GM19438 (cell line): ENCODE results near the gene ANGPTL4.
"Not testable (repeated sequence)": the region's sequence is repeated elsewhere in the genome, so short reads cannot be mapped to it uniquely, and the experiment has no call there.

Experiments
- ATAC-seq: cut with Tn5 transposase; IDR thresholded peaks from one replicate; pipeline ENCODE4 v1.9.1; 2021; ENCODE audit warnings: low read depth; ENCODE audit not compliant: unreplicated experiment

ANGPTL4 gene, protein sequence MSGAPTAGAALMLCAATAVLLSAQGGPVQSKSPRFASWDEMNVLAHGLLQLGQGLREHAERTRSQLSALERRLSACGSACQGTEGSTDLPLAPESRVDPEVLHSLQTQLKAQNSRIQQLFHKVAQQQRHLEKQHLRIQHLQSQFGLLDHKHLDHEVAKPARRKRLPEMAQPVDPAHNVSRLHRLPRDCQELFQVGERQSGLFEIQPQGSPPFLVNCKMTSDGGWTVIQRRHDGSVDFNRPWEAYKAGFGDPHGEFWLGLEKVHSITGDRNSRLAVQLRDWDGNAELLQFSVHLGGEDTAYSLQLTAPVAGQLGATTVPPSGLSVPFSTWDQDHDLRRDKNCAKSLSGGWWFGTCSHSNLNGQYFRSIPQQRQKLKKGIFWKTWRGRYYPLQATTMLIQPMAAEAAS

DNA sequence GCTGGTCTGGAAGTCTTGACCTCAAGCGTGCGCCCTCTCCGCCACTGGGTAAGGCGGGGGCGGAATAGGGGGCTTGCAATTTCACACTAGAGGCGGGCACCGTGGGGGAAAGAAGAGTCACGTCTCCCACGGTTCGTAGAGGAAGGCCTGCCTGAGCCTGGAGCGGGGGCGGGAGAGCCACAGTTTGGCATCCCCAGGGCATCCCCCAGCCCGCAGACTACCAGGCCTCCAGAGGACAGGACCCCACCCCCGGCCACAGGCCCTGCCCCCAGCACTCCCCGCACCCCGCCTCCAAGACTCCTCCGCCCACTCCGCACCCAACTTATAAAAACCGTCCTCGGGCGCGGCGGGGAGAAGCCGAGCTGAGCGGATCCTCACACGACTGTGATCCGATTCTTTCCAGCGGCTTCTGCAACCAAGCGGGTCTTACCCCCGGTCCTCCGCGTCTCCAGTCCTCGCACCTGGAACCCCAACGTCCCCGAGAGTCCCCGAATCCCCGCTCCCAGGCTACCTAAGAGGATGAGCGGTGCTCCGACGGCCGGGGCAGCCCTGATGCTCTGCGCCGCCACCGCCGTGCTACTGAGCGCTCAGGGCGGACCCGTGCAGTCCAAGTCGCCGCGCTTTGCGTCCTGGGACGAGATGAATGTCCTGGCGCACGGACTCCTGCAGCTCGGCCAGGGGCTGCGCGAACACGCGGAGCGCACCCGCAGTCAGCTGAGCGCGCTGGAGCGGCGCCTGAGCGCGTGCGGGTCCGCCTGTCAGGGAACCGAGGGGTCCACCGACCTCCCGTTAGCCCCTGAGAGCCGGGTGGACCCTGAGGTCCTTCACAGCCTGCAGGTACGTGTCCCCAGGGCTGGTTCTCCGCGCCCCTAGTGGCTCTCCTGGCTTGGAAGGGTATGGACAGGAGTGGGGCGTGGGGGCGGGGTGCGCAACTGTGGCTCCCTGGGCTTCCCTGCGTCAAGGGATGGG, at the start of gene ANGPTL4:
Gene ANGPTL4, plus strand, starts transcription at position 353 of the 969 bp plus-strand sequence. Its CDS starts 167 bp downstream, at position 520.
- no peak for ATAC-seq

DNA sequence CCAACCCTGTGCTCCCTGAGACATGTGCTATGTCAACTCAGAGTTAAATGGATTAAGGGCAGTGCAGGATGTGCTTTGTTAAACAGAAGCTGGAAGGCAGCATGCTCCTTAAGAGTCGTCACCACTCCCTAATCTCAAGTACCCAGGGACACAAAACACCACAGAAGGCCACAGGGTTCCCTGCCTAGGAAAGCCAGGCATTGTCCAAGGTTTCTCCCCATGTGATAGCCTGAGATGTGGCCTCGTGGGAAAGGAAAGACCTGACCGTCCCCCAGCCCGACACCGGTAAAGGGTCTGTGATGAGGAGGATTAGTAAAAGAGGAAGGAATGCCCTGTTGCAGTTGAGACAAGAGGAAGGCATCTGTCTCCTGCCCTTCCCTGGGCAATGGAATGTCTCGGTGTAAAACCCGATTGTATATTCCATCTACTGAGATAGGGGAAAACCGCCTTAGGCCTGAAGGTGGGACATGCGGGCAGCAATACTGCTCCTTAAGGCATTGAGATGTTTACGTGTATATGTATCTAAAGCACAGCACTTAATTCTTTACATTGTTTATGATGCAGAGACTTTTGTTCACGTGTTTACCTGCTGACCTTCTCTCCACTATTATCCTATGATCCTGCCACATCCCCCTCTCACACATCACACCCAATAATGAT, 48.8 kb upstream of the ANGPTL4 start:
- ATAC-seq, result not testable (repeated sequence)

DNA sequence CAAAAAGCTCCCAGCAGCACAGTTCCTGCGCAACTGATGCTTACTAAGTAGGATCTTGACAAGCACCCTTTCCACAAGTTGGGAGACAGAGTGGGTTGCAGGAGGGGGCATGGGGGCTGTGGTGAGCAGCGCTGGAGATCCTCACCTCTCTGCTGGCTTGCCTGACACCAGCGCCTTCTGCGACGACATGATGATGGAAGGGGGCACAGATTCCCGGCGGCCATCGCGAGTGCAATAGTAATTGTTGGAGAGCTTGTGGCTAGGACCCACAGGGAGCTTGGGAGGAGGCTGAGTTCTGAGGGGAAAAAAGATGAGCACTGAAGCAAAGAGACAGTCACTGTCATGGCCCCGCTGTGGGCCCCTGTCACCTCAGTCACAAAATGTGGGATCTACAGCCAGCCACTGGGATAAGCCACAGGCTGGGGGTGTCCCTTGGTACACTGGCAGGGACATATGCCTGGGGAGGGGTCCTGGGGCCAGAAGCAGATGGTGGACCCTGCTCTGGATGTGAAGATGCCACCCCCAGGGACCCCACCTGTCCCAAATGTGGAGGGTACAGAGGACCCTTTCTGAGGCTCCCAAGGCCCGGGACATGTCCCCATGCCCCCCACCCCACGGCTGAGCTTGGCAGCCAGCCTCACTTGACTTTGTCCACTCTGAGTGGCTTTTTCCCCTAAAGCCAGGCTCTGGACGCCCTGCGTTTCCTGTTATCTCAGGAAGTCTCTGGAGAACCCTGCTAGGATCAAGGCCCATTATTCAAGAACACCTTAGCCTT, 47.4 kb upstream of the ANGPTL4 start:
- no peak for ATAC-seq

DNA sequence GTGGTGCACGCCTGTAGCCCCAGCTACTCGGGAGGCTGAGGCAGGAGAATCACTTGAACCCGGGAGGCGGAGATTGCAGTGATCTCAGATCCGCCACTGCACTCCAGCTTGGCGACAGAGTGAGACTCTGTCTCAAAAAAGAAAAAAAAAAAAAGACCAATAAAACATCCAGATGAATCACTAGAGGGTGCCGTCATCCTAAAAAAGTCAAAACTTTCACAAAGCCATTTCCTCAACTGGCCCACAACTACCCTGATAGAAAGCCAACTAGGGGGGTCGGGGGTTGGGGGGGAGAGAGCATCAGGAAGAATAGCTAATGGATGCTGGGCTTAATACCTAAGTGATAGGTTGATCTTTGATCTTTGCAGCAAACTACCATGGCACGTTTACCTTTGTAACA, 45.1 kb upstream of the ANGPTL4 start:
- not testable (repeated sequence) for ATAC-seq

DNA sequence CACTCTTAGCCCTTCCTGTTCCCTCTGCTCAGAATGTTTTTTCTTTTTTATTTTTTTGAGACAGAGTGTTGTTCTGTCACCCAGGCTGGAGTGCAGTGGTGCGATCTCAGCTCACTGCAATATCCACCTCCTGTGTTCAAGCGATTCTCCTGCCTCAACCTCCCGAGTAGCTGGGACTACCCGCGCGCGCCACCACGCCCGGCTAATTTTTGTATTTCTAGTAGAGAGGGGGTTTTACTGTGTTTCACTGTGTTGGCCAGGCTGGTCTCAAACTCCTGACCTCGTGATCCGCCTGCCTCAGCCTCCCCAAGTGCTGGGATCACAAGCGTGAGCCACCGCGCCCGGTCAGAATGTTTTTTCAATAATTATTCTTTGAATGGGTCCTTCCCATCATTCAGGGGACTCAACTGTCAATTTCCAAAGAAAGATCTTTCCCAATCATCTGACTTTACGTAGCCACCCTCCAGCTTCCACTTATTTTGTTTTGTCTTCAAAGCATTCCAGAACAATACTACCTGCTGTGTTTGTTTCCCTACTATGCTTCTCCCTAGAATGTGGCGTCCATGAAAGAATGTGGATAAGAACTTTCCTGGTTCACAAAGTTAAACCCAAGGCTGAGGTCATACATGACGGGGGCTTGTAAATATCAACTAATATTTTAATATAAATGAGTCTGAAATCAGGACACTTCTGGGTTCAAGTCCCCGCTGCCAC, 44.0 kb upstream of the ANGPTL4 start:
- ATAC-seq, result no peak

DNA sequence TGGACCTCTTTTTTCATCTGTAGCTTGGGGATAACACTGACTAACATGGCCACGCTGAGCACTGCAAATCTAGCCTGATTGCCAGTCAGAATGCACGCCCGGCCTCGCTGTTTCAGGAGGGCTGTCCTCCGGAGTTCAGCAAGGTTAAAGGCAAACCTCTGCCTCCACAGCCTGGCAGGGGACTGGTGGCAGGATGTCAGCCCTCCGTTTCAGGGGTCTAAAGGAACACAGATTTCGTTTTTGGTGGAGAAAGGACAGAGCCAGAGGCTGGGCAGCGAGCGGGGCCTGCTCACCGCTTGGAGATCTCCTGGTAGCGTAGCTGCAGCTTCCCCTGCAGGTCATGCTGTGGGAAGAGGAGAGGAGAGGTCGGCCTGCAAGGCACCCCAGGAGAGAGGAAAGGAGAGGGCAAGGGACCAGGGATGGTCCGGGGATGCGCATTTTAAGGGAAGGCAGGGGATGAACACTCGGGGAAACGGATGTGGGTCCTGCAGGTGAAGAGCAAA, 43.3 kb upstream of the ANGPTL4 start:
- ATAC-seq, result peak; percentile 18

DNA sequence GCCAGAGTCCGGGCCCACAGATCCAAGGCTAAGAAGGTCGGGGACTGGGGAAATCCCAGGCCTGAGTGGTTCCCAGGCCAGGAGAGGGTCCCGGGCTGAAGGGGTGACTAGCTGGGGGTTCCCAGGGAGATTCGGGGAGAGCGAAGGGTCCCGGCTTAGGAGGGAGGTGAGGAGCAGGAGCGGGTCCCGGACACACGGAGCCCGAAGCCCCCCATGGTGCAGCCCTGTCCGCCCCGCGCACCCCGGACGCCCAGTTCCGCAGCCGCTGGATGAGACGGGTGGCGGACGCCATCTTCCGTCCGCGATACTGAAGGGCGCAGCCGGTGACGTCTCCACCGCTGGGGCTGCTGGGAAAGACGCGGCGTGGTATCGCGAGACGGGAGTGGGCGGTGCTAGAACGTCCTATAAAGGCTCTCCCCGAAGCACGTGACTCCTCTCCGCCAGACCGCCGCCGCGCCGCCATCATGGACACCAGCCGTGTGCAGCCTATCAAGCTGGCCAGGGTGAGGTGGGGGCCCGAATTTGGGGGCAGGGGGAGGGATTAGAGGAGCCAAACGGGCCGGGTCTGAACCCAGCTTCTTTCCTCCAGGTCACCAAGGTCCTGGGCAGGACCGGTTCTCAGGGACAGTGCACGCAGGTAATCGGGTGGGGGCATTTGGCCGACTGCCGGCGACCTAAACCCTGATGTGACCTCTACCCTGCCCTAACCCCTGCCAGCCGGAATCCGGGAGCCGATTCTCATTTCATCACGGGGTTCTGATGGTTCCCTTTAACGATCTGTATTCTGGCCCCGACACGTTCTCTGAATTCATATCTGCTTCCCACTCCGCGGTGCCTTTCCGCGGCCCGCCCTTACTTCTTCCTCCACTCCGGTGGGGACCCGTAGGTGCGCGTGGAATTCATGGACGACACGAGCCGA, 42.6 kb upstream of the ANGPTL4 start, which contains the start of the genes NDUFA7 and RPS28:
Gene NDUFA7, minus strand, starts transcription at position 309 of the 919 bp plus-strand sequence. Its CDS starts 17 bp downstream, at position 292.
Gene RPS28, plus strand, starts transcription at position 430 of the 919 bp plus-strand sequence. Its CDS starts 35 bp downstream, at position 465.
- ATAC-seq, result peak; percentile 93

DNA sequence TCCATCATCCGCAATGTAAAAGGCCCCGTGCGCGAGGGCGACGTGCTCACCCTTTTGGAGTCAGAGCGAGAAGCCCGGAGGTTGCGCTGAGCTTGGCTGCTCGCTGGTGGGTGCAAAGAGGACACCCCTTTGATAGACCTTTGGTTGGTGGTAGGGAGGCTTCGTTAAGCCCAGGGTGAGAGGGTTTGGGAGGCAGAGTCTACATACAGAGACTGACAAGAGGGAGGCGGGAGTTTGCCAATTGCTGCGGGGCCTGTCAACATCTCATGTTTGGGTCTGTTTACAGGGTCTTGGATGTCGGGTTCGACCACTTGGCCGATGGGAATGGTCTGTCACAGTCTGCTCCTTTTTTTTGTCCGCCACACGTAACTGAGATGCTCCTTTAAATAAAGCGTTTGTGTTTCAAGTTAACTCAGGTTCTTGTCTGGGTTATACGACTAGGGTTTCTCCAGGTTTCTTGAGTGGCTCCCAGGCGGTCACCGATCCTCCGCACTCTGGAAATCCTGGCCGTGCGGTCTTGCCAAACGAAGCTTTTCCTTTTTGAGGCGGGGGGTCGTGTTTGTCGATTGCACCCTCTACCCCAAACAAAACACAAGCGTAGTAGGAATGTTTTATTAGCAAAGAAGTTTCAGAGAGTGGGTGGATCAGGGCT, 41.8 kb upstream of the ANGPTL4 start:
- ATAC-seq, result no peak

DNA sequence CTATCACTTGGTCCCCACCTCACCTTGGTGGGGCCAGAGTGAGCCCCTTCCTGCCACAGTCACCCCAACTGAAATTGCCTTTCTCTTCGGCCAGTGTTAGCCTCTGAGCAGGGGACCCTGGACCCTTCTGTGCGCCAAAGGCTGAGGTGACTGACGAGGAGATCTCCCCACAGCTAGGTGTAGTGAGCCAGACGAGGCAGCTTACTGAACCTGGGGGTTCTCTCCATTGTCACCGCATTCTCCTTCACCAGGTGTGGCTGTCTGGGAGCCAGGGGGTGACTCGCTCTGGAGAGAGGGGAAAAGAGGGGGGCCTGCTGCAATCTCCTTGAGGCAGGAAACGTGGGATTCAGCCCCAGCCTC, 41.3 kb upstream of the ANGPTL4 start:
- ATAC-seq, result no peak

DNA sequence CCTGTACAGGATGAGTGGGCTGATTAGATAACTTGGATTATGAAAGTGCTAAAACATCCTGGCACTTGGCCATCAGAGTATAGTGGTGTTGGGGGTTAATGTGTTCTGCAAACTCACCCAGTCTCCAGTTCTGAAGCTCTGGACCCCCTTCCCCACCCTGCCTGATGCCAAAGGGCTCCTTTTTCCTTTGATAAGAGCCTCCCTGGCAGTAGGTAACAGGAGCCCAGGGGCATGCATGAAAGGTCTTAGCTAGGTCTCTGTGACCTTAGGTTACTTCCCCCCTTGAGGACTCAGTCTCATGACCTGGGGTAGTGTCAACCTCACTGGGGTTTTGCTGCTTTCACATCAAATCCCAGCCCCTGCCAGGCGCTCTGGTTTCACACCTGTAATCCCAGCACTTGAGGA, 40.2 kb upstream of the ANGPTL4 start:
- no peak for ATAC-seq

DNA sequence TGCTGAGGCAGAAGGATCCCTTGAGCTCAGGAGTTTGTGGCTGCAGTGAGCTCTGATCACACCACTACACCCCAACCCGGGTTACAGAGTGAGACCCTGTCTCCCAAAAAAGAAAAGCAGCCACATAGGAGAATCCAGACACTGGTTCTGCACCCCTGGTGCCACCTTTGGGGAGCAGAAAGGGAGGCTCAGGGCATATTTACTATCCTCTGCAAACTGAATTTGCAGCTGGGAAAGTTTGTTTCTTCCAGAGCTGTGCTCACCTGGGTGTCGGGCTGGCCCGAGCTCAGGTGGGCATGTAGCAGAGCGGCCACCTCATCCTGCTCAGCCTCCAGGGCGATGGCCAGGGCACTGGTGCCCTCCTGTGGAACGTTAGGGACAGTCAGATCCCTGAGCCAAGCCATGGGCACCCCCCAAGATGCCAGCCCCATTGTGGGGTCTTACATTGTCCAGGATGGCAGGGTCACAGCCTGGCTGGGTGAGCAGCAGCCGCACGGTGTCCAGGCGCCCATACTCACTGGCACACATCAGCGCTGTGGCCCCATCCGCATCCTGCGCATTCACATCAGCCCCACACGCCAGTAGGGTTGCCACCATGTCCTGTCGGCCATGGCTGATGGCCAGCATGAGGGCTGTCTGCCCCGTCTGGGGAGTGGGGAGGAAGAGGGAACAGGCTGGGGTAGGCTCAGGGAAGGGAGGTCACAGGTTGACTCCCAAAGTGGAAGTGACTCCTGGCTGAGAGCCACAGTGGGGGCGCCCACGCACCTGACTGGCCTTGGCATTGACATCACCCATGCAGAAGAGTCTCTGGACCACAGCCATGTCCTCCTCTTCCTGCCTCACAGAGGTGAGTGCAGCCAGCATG, 39.5 kb upstream of the ANGPTL4 start:
- ATAC-seq, result no peak

DNA sequence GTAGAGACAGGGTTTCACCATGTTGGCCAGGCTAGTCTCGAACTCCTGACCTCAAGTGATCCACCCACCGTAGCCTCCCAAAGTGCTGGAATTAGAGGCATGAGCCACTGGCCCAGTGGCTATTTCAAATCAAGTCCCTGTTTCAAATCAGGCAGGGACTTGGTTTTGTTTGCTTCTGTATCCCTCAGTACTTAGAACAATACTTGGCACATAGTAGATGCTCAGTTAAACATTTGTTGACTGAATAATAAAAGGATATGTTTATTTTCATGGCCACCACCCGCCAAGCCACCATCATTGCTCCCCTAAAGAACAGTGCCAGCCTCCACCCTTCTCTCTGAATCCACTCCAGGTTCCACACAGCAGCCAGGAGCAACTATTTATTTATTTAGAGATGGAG, 38.5 kb upstream of the ANGPTL4 start:
- ATAC-seq, result no peak

DNA sequence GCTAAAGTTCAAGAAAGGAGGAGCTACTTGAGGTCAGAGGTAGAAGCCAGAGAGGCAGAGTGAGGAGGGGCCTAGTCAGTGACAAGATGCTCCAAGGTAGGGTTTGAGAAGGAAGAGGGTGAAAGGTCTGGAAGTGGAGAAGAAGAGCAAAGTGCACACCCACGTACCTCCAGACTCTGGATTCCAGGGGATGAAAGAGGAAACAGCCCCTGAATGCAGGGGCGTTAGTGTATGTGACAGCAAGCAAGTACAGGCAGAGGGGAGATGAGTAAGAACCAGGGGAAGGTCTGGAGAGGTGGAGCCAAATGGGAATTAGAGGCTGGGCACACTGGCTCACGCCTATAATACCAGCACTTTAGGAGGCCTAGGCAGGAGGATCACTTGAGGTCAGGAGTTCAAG, 34.0 kb upstream of the ANGPTL4 start:
- ATAC-seq, result no peak

DNA sequence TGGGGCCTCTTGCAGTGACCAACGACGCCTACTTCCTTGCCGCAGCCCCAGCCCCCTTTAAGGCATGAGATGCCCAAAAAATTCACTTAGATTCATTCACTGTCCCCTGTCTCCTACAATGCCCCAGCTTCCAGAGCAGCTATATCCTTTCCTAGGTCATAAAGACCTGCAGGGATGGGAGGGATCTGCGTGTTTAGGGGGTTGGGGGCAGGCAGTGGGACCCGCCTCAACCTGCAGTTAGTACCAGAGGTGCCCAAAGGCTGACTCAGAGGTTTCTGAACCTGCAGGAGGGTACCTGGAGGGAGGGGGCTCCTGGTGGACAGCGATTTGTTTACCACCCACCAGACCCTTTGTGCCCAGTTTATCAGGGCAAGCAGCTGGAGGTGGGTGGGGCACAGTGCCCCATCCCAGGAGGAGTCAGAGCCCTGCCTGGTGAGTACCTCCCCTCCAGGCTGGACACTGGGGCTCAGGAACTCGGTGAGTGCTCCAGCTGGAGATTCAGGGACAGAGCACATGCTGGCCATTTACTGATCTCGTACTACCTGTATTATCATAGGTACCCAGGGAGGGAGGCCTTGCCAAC, 32.6 kb upstream of the ANGPTL4 start:
- no peak for ATAC-seq

DNA sequence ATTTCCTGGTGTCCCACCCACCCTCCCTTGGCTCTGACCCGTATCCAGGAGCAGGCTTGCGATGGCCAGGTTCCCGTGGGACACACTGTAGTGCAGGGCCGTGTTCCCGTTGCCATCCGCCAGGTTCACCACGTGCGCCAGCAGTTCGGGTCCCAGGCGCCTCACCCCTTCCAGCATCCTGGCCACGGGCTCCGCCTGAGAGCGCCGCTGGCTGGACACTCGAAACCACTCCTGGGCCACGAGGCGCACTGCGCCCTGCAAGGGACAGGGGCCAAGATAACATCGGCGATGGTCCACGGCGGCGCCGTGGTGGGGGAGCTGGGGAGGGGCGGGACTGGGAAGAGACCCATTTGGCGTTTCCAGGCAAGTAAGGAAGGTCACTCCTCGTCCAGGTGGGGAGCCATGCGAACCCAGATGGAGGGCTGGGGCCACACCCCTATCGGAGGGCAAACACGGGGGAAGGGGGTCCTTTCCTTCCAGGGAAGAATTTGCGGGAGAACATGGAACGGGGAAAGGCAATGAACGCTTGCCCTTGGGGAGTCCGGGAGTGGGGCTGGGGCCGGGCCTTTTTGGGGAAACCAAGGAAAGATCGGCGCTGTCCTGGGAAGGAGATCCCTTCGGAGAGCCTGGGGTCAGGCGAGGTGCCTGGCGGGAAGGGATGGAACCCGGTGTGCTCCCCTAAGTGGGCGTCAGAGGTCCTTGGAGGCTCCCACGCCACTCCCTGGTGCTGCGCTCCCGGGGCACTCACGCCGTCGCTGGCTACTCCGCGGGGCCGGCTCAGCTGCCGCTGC, 30.8 kb upstream of the ANGPTL4 start:
- no peak for ATAC-seq
